GM18951 (cell line): ENCODE data around the gene C3orf85.
"Not testable (repeated sequence)": the region's sequence is repeated elsewhere in the genome, so short reads cannot be mapped to it uniquely, and the experiment has no call there.

Experiments
- POLR2A ChIP-seq: IDR thresholded peaks from 4 replicates; pipeline ENCODE4 v1.6.1; 2011; ENCODE audit warnings: mild to moderate bottlenecking; ENCODE audit not compliant: insufficient read length, insufficient read depth; ENCODE audit errors: extremely low read depth
- in situ Hi-C: fragments of 300-500 bp; cut with MboI; formaldehyde crosslinking; loops from one replicate; pipeline ENCODE4 v1.12.0; 2022; ENCODE audit warnings: low sequenced_read_pairs, mixed read lengths, inconsistent platforms; ENCODE audit not compliant: unreplicated experiment

Gene C3orf85

GRCh38 chr3:109125902-109126301, 10.6 kb upstream of the C3orf85 start:
- TF ChIP-seq POLR2A: no peak
- in situ Hi-C loops: no loop called here

GRCh38 chr3:109127553-109127952, 9.0 kb upstream of the C3orf85 start:
- TF ChIP-seq POLR2A: no peak
- in situ Hi-C loops: no loop called here

DNA sequence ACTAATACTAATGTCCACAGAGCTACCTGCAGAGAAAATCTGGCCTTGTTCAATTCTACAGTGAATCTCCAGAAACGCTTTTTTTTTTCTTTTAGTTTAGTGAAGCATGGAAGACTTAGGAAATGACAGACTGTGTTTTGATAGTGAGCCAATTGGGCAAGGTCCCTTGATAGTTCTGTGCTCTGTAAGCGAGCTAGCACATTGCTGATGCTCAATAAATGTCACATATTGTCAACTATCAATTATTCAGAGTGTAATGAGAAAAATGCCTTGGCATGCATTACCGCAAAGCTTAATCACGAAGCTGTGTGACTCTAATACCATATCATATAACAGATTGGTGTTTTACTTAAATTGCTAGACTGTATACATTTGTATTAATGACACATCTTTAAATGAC, 5.2 kb upstream of the C3orf85 start:
- TF ChIP-seq POLR2A: no peak
- in situ Hi-C loops: no loop called here

DNA sequence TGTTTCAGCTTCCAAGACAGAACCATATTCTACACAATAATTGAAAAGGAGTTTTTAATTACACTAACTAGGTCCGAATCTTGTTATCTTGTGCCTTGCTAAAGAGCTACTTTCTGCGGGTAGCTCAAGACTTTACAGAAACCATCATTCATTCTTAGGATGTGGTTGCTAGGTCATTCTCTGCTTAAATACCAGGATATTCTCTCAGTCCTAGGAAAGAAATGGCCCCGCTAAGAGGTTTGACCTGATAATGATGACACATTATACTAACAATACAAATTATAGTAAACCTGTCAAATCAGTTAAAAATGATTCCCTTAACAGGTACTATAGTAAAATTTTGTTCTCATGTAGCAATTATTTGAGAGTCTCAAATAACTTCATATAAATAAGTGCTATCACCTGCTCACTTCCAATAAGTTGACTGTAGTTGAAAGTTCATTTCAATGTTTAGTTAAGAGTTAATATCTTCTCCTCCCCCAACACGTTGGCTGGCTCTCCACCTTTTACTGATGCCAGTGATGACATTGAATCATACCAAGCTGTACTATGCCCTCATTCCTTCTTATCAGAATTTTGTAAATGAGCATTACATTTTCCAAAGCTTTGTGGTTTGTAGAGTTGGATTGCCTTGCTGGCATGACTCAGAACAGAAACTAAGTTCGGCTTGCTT, 3.6 kb upstream of the C3orf85 start:
- no peak for TF ChIP-seq POLR2A
- in situ Hi-C loops: no loop called here

DNA sequence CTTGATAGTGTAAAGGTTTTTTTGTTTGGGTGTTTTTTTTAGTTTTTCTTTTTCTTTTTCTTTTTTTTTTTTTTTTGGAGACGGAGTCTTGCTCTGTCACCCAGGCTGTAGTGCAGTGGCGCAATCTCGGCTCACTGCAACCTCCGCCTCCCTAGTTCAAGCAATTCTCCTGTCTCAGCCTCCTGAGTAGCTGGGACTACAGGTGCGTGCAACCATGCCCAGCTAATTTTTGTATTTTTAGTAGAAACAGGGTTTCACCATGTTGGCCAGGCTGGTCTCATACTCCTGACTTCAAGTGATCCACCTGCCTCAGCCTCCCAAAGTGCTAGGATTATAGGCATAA, 3.1 kb upstream of the C3orf85 start:
- in situ Hi-C loops: not testable (repeated sequence)

DNA sequence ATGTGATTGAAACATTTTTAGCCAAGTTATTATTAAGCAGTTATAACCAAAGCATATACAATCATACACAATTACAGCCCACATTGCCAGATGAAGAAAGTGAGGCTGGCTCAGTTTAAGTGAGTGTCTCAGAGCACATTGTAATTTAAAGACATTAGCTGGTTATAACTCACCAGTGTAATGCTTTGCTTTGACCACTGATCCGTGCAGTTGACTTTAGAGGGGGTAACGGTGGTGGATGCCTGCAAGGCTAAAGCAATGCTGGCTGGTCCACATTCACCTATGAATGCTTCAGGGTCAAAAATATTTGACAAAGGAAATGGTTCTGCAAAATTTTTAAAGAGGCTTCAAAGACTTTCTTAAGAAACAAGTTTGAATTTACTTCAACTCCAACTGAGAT, 1.2 kb downstream of the C3orf85 start:
- TF ChIP-seq POLR2A: no peak
- in situ Hi-C loops: no loop called here

- in situ Hi-C loops: no loop called here
- no peak for TF ChIP-seq POLR2A
These were observed 3.8 kb downstream of the C3orf85 start for GRCh38 chr3:109140318-109140717.

GRCh38 chr3:109143646-109144045, 7.1 kb downstream of the C3orf85 start:
- no peak for TF ChIP-seq POLR2A
- in situ Hi-C loops: no loop called here

DNA sequence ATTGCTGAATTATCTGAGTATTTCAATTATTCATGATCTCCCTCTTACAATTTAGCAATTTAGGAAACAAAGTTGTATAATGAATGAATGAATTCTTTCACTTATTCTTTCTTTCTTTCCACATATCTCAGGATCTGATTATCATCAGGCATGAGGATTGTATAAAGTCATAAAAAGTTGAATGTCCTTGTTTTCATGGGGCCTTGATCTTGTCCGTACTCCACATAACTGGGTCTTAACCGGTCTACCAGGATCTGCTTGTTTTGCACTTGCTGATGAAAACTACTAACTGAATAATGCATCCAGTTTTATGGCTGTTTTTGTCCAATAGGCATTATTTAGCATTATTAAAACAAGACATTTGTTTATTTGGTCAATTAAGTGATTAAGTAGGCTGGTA, 12.6 kb downstream of the C3orf85 start:
- in situ Hi-C loops: no loop called here
- TF ChIP-seq POLR2A: no peak

- no peak for TF ChIP-seq POLR2A
- in situ Hi-C loops: no loop called here
These were observed 15.8 kb downstream of the C3orf85 start for GRCh38 chr3:109152320-109152719.

DNA sequence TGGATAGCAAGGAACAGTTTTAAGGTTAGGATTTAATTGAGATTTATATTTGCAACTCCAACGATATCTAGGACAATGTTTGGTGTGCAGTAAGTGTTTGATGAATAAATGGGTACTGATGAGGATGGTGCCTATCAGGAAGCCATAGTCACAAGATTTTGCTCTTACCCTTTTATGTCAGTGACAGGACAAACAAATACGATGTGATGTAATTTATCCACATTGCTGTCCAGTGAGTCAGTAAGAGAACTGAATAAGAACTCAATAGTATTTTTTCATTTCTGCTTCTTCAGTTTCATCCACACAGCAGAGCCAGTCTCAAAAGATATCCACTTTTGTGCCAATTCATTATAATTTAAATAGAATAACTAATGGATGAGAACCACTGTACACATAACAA, 18.5 kb downstream of the C3orf85 start:
- no peak for TF ChIP-seq POLR2A

GRCh38 chr3:109155828-109156227, 19.3 kb downstream of the C3orf85 start:
- TF ChIP-seq POLR2A: no peak
- in situ Hi-C loops: no loop called here

More for the DNA sequence above, 18.5 kb downstream of the C3orf85 start:
- in situ Hi-C loops: no loop called here

GRCh38 chr3:109161487-109162123, 25.1 kb downstream of the C3orf85 start:
- no peak for TF ChIP-seq POLR2A
- in situ Hi-C loops: no loop called here

DNA sequence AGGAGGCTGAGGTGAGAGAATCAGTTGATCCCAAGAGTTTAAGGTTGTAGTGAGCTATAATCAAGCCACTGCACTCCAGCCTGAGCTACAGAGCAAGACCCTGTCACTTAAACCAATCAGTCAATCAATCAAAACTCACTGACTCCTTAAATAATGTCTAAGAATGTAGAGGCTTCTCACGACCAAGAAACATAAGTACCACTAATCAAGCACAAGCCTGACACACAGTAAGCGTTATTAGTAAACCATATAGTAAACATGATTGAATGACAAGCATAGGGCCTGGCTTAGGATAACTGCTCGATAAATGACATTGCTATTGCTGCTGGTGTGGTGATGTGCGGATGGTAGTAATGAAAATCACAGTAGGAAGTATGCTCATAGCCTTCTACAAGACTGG, 29.4 kb downstream of the C3orf85 start:
- TF ChIP-seq POLR2A: no peak
- in situ Hi-C loops: no loop called here
